Measurements from ENCODE around the gene ABHD15. TPM values are rescaled to one million over a fixed set of nuclear protein-coding genes. Genes with fewer than 3 reads are reported as not detected.

Gene ABHD15
- total and polyA plus RNA-seq, 11 donors, result 4.0 to 13.1 (median 8.2) TPM

- DNase-seq (peak in 1 of 5 donors; percentile 65), ATAC-seq (peak in 2 of 4 donors; percentile 16 to 19)
- H3K27me3 ChIP-seq, result no peaks in the 10 kb centered on the region
- H3K36me3 ChIP-seq, result peaks cover 0 to 10% (median 0%) of the 10 kb centered on the region in 9 donors
- 40 to 65% (median 56%) methylated on average over 24 to 85 of the region's 85 CpGs for WGBS, 4 donors
- TF ChIP-seq POLR2A (IDR thresholded peaks at IDR 0.05), result no peak
- TF ChIP-seq CTCF (IDR thresholded peaks at IDR 0.05), result no peak
- peaks cover 3 to 51% (median 38%) of the 10 kb centered on the region in 12 donors for H3K4me1 ChIP-seq
- intact Hi-C loops (cut with DNase I), result loop anchor here in 1 of 10 donors (5.0 kb wide), 1 partner anchor 35 kb away; no protein-coding TSS in a partner anchor
- H3K9me3 ChIP-seq, result no peaks in the 10 kb centered on the region
- H3K4me3 ChIP-seq, result peak overlapping the region in 10 of 12 donors; percentile 17 to 53 (median 44)
- H3K27ac ChIP-seq, result peak overlapping the region in 6 of 12 donors; percentile 12 to 58 (median 36)
These were observed 45.8 kb upstream of the ABHD15 start for GRCh38 chr17:29612404-29613280.

- intact Hi-C loops (cut with DNase I), result loop anchor here in 1 of 10 donors (5.0 kb wide), 1 partner anchor 35 kb away; no protein-coding TSS in a partner anchor
- Histone ChIP-seq H3K4me3 (no peak overlapping the region), H3K4me1 (peaks cover 3 to 45% (median 32%) of the 10 kb centered on the region in 12 donors), H3K27me3 (no peaks in the 10 kb centered on the region), H3K36me3 (peaks cover 0 to 10% (median 0%) of the 10 kb centered on the region in 9 donors), H3K9me3 (no peaks in the 10 kb centered on the region), H3K27ac (no peak overlapping the region)
- ATAC-seq (no peak), DNase-seq (peak in 1 of 5 donors; percentile 51)
- TF ChIP-seq POLR2A (IDR thresholded peaks at IDR 0.05) (no peak), CTCF (IDR thresholded peaks at IDR 0.05) (no peak)
- WGBS, 4 donors, result 92 to 93% (median 93%) methylated on average over 5 to 12 of the region's 12 CpGs
These were observed 45.2 kb upstream of the ABHD15 start for GRCh38 chr17:29612094-29612403.

- intact Hi-C loops (cut with DNase I), result loop anchor here in 2 of 10 donors (2.0 to 5.0 kb wide), 2 partner anchors 33 to 34 kb away; no protein-coding TSS in a partner anchor
- 95 to 97% (median 96%) methylated on average over 10 to 11 of the region's 11 CpGs for WGBS, 4 donors
- ATAC-seq, result no peak
These were observed 44.7 kb upstream of the ABHD15 start for GRCh38 chr17:29611351-29612093.

More at GRCh38 chr17:29611351-29612093, 44.7 kb upstream of the ABHD15 start:
- DNase-seq, result peak in 1 of 5 donors; percentile 46
- Histone ChIP-seq H3K4me3 (no peak overlapping the region), H3K9me3 (no peaks in the 10 kb centered on the region), H3K36me3 (peaks cover 0 to 10% (median 0%) of the 10 kb centered on the region in 9 donors), H3K4me1 (peaks cover 3 to 40% (median 28%) of the 10 kb centered on the region in 12 donors), H3K27me3 (no peaks in the 10 kb centered on the region), H3K27ac (no peak overlapping the region)
- TF ChIP-seq POLR2A (IDR thresholded peaks at IDR 0.05) (no peak), CTCF (IDR thresholded peaks at IDR 0.05) (no peak)
